Body of pancreas (tissue), 4 donors: Measurements from ENCODE around the gene IGSF10. TPM values are rescaled to one million over a fixed set of nuclear protein-coding genes. Genes with fewer than 3 reads are reported as not detected.

Source experiments
- ATAC-seq: fragments of 150-250 bp; one replicate; pipeline ENCODE4 v1.9.1; 2016
- DNase-seq, 4 donors: peaks; one replicate each; pipeline ENCODE4 v3.0.0-alpha.2; 2019
- H3K27ac ChIP-seq, 4 donors: fragments of 200-600 bp; sonication (generic); 1 replicate in 3 of 4; 2 replicates in 1 of 4; pipeline versions ENCODE4 v1.5.1 to v1.6.1; 2016 to 2019; ENCODE audit warnings: mild to moderate bottlenecking in 1 of 4, mixed read lengths in 1 of 4, moderate library complexity in 1 of 4
- H3K27me3 ChIP-seq, 2 donors: fragments of 200-600 bp; sonication (generic); one replicate each; pipeline ENCODE4 v1.6.0; 2016; ENCODE audit warnings: mild to moderate bottlenecking in 1 of 2
- H3K36me3 ChIP-seq, 2 donors: fragments of 200-600 bp; sonication (generic); replicated peaks in 1 of 2; 2 replicates each; pipeline ENCODE4 v1.5.1; 2016; ENCODE audit warnings: low read depth in 2 of 2; ENCODE audit not compliant: insufficient read depth in 1 of 2
- H3K4me1 ChIP-seq: fragments of 200-600 bp; sonication (generic); one replicate; pipeline ENCODE4 v1.6.0; 2016
- H3K4me3 ChIP-seq, 2 donors: fragments of 200-600 bp; sonication (generic); 1 replicate in 1 of 2; 2 replicates in 1 of 2; pipeline ENCODE4 v1.5.1; 2016 to 2019
- H3K9me3 ChIP-seq, 3 donors: fragments of 200-600 bp; sonication (generic); 1 replicate in 2 of 3; 2 replicates in 1 of 3; pipeline ENCODE4 v1.5.1; 2016
- POLR2A ChIP-seq, 3 donors: fragments of 450-650 bp; IDR thresholded peaks; one replicate each; pipeline ENCODE4 v1.6.1; 2016; ENCODE audit warnings: antibody characterized with exemption in 3 of 3, mild to moderate bottlenecking in 2 of 3
- WGBS, 2 donors: methylation state at CpG; one replicate each; pipeline ENCODE4 v1.1.5; 2017; 5-methylcytosine and 5-hydroxymethylcytosine counted together
- intact Hi-C: fragments of 100-400 bp; cut with DNase I; formaldehyde crosslinking; loops from one replicate; pipeline ENCODE4 v1.15.1; 2023
- total RNA-seq, 2 donors: library from RNA; depleted of rRNA; stranded (reverse); fragments of >200 nt; gene quantifications; one replicate each; pipeline ENCODE4 v1.1.0, GENCODE V29; 2016
- TF ChIP-seq, protein P1 (sequence below), 7 experiments: fragments of 450-650 bp in 4 of 7; fragments of 200-600 bp in 3 of 7; sonication (generic) in 3 of 7; IDR thresholded peaks; one replicate each; pipeline ENCODE4 v1.5.1; 2016 to 2019; ENCODE audit warnings: antibody characterized with exemption in 7 of 7

The IGSF10 gene
- total RNA-seq, 2 donors from 2014 or later = 0.99 to 1.0 TPM

DNA sequence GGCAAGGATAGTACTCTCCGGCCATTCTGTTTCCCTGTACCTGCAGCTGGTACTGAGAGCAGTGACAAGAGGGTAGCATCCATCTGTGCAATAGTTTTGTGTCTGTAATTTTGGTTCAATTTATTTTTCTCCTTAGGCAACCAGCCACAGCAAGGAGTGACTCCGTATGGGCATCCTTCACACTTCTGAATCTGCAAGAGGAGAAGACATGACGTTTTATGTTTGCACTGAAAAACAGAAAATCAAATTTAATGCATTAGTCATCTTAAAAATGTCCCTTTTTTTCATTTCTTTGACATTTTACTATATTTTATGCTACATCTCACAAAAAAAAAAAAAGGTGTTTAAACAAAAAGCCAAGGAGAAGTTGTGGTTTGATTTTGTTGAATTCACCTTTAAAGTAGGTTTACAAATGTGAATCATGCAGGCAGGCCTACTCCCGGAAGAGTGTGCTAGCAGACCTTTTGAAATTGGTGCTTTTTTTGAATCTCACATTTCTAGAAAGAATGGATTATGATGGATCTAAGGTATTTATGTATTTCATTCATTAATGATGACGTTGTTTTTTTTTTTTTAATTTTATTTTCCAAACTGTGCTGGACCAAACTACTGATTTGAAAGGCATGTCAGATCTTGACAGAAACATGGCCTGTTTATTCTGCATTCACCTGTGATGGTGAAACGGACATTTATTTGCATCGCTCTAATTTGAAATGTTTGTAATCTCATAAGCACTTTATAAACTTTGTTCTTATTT, 28.1 kb downstream of the IGSF10 start:
- TF ChIP-seq, protein P1, sequence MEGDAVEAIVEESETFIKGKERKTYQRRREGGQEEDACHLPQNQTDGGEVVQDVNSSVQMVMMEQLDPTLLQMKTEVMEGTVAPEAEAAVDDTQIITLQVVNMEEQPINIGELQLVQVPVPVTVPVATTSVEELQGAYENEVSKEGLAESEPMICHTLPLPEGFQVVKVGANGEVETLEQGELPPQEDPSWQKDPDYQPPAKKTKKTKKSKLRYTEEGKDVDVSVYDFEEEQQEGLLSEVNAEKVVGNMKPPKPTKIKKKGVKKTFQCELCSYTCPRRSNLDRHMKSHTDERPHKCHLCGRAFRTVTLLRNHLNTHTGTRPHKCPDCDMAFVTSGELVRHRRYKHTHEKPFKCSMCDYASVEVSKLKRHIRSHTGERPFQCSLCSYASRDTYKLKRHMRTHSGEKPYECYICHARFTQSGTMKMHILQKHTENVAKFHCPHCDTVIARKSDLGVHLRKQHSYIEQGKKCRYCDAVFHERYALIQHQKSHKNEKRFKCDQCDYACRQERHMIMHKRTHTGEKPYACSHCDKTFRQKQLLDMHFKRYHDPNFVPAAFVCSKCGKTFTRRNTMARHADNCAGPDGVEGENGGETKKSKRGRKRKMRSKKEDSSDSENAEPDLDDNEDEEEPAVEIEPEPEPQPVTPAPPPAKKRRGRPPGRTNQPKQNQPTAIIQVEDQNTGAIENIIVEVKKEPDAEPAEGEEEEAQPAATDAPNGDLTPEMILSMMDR (IDR thresholded peaks at IDR 0.05) = no peak
- no peak for TF ChIP-seq POLR2A (IDR thresholded peaks at IDR 0.05)
- 82 to 83% methylated on average over 7 of the region's 7 CpGs for WGBS, 2 donors
- Histone ChIP-seq H3K27me3 (no peaks in the 10 kb centered on the region), H3K4me3 (no peak overlapping the region), H3K9me3 (no peaks in the 10 kb centered on the region), H3K4me1 (no peaks in the 10 kb centered on the region), H3K27ac (no peak overlapping the region), H3K36me3 (no peaks in the 10 kb centered on the region)
- ATAC-seq (no peak), DNase-seq (no peak)
- intact Hi-C loops = no loop called here

DNA sequence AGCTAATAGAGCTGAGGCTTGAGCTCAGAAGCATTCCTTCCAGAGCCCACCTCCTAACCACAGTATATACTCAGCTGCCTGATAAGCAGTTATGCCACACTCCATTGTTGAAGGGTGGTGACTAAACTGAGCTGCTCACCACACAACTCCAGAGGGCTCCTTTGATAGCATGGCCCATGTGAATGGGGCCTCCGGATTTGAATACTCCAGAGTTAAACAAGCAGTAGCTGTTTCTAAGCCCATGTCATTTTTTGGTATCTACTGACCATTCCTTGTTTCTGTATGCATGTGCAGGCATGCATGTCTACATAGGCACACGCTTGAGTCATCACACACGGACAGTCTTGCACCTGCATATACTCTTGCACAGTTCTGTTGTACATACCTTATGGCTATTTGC, 28.9 kb downstream of the IGSF10 start:
- Histone ChIP-seq H3K36me3 (no peaks in the 10 kb centered on the region), H3K9me3 (no peaks in the 10 kb centered on the region), H3K4me3 (no peak overlapping the region), H3K27me3 (no peaks in the 10 kb centered on the region), H3K4me1 (no peaks in the 10 kb centered on the region), H3K27ac (no peak overlapping the region)
- ATAC-seq = no peak
- TF ChIP-seq POLR2A (IDR thresholded peaks at IDR 0.05) = no peak
- TF ChIP-seq, protein P1 (IDR thresholded peaks at IDR 0.05) = no peak
- DNase-seq = no peak
- 83 to 94% methylated on average over 3 of the region's 3 CpGs for WGBS, 2 donors
- intact Hi-C loops = no loop called here

DNA sequence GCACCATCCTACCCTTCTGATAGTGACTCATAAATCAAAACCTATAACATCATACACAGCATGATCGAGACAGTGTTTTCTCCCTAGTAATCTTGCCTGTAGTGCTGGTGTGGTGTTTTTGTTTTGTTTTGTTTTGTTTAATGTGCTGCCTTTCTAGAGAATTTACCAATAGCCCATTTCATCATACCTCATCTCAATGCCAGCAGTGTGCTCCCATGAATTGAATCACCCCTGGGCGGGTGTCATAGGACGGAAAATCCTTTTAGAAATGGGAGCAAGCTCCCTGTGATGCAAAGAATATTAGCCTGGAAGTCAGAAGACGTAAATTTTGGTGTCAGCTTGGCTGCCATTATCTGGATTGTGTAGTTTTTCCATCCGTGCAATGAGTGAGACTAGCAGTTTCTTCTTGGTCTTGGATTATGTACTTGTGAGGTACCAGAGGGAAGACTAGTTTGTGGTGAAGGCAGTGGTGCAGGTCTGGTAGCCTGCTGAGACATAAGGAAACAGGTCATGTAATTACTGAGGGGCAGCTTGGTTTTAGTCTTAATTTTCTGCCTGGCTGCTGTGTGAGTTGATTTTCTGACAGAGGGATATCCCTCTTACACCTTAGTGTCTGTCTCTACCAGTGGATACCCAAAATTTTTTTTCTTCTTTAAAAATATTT, 29.9 kb downstream of the IGSF10 start:
- Histone ChIP-seq H3K27ac (no peak overlapping the region), H3K27me3 (no peaks in the 10 kb centered on the region), H3K4me3 (no peak overlapping the region), H3K4me1 (no peaks in the 10 kb centered on the region), H3K36me3 (no peaks in the 10 kb centered on the region), H3K9me3 (no peaks in the 10 kb centered on the region)
- WGBS, 2 donors = 75 to 83% methylated on average over 5 of the region's 5 CpGs
- intact Hi-C loops = no loop called here
- ATAC-seq = no peak
- TF ChIP-seq, protein P1 (IDR thresholded peaks at IDR 0.05) = no peak
- no peak for TF ChIP-seq POLR2A (IDR thresholded peaks at IDR 0.05)
- no peak for DNase-seq

DNA sequence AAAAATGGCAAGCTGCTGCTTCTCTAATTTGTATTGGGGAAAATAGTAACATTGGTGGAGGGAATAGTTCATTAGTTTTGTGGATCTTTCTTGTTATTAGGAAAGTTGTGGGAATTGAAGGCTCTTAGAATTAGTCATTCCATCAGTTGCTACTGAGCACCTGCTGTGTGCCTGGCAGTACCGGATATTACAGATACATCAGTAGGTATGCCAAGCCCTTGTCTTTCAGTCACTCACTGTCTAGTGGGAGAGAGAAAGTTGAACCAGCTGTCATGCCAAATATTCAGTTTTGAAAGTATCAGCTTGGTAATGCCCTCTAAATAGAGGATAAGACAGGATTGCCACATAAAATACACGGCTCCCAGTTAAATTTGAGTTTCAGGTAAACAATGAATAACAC, 32.5 kb downstream of the IGSF10 start:
- intact Hi-C loops = no loop called here
- 73 to 92% methylated on average over 2 of the region's 2 CpGs for WGBS, 2 donors
- no peak for ATAC-seq

More for the DNA sequence above, 32.5 kb downstream of the IGSF10 start:
- Histone ChIP-seq H3K27me3 (no peaks in the 10 kb centered on the region), H3K4me1 (no peaks in the 10 kb centered on the region), H3K4me3 (no peak overlapping the region), H3K27ac (no peak overlapping the region), H3K9me3 (no peaks in the 10 kb centered on the region), H3K36me3 (no peaks in the 10 kb centered on the region)
- DNase-seq = no peak
- TF ChIP-seq POLR2A (IDR thresholded peaks at IDR 0.05) = no peak
- TF ChIP-seq, protein P1 (IDR thresholded peaks at IDR 0.05) = no peak
